ENCODE results near the gene EFCAB14.

- TF ChIP-seq, protein P1, sequence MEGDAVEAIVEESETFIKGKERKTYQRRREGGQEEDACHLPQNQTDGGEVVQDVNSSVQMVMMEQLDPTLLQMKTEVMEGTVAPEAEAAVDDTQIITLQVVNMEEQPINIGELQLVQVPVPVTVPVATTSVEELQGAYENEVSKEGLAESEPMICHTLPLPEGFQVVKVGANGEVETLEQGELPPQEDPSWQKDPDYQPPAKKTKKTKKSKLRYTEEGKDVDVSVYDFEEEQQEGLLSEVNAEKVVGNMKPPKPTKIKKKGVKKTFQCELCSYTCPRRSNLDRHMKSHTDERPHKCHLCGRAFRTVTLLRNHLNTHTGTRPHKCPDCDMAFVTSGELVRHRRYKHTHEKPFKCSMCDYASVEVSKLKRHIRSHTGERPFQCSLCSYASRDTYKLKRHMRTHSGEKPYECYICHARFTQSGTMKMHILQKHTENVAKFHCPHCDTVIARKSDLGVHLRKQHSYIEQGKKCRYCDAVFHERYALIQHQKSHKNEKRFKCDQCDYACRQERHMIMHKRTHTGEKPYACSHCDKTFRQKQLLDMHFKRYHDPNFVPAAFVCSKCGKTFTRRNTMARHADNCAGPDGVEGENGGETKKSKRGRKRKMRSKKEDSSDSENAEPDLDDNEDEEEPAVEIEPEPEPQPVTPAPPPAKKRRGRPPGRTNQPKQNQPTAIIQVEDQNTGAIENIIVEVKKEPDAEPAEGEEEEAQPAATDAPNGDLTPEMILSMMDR (IDR thresholded peaks at IDR 0.05) = no peak
- no peak for TF ChIP-seq POLR2AphosphoS5 (IDR thresholded peaks at IDR 0.05; ENCODE audit: insufficient read depth in 1 of 2, low read depth in 1 of 2)
- no peak for TF ChIP-seq POLR2A (IDR thresholded peaks at IDR 0.05)
These were observed 69.2 kb downstream of the EFCAB14 start for GRCh38 chr1:46649764-46650163.
